Hippocampal formation (tissue), 2 donors: Measurements from ENCODE around the gene MAD2L2.

Experiments used
- DNase-seq, 2 donors: peaks; one replicate each; lab custom pipeline; 2025; lab: John Stamatoyannopoulos, UW

Gene MAD2L2

DNA sequence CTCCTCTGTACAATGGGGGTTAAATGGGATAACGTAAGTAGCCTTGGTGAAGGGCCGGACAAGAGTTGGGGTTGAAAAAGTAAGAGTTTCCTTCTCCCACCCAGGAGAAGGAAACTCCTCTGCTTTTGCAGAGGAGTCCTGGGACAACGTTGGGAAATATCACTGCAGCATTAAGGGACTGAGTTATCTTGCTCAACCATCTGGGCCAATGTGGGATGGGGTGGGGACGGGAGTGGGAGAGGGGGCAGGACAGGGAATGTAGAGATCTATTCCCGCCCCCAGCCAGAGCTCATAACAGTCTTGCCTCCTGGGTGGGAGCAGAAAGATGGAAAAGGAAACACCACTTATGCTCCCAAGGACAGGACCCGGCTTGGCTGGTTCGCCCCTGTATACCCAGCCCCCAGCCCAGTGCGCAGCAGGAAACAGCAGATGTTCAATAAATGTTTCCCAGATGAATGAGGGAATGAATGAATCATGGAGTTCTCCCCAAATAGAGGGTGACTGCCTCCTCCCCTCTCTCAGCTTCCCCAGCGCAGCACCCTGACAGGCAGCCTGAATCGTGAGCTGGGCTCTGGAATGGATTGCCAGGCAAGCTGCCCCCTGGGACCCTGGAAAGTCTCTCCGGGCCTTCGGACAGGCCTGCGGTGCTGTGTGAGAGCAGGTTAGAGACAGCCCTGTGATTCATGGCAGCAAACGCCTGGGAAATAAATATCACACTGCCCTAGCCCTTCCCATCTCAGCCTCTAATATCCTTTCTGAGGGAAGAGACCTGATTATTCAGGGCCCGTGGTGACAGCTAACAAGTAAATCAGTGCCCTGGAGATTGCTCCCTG, 51.5 kb downstream of the MAD2L2 start:
- DNase-seq = no peak

DNA sequence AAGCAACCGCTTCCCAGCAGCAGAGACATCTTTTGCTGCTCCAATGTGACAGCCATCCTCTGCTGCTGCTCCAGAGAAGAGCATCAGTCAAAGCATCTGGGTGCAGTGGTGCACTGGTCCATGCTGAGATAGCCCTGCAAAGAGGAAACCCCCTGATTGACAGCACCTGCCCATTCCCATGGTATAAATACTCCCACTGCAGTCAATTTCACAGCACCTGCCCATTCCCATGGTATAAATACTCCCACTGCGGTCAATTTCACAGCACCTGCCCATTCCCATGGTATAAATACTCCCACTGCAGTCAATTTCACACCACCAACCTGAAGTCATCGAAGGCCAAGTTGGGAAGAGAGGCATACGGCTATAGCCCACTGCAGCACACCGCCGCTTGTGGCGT, 52.2 kb downstream of the MAD2L2 start:
- DNase-seq = no peak

DNA sequence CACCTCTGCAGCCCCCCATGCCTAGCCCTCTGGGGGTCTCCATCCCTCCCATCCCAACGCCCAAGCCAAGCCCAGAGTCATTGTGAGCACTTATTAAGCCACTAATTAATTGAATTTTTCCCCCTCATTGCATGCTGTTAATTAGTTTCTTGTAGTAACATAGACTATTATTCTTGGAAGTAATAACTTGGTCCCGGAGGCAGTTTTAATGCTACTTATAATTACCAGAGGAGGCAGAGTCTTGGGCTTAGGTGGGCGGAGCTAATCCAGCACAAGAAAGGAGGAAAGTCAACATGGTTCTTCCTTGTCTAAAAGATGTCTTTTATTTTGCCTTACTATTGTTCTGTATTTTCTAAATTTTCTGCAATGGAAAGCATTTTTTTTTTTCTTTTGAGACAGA, 54.4 kb downstream of the MAD2L2 start:
- DNase-seq = no peak
